Measurements from ENCODE around the gene LDLRAD2.
"Not testable (repeated sequence)": the region's sequence is repeated elsewhere in the genome, so short reads cannot be mapped to it uniquely, and the experiment has no call there.

LDLRAD2 gene

GRCh38 chr1:21823980-21824702 is 12.1 kb downstream of the LDLRAD2 start:
- no peak for DNase-seq (ENCODE audit: low spot score)

GRCh38 chr1:21824926-21825325 is 12.9 kb downstream of the LDLRAD2 start:
- DNase-seq (ENCODE audit: low spot score), result no peak

- no peak for DNase-seq (ENCODE audit: low spot score)
Observed at GRCh38 chr1:21825393-21825792, 13.3 kb downstream of the LDLRAD2 start.

- not testable (repeated sequence) for DNase-seq (ENCODE audit: low spot score)
Observed at GRCh38 chr1:21826694-21827093, 14.6 kb downstream of the LDLRAD2 start.

GRCh38 chr1:21827141-21827679 is 15.1 kb downstream of the LDLRAD2 start:
- no peak for DNase-seq (ENCODE audit: low spot score)

GRCh38 chr1:21828075-21828474 is 16.0 kb downstream of the LDLRAD2 start:
- no peak for DNase-seq (ENCODE audit: low spot score)

GRCh38 chr1:21828506-21829210 is 16.6 kb downstream of the LDLRAD2 start:
- no peak for DNase-seq (ENCODE audit: low spot score)

- no peak for DNase-seq (ENCODE audit: low spot score)
Observed at GRCh38 chr1:21829294-21829693, 17.2 kb downstream of the LDLRAD2 start.

- DNase-seq (ENCODE audit: low spot score), result no peak
Observed at GRCh38 chr1:21830792-21831453, 18.9 kb downstream of the LDLRAD2 start.

- DNase-seq (ENCODE audit: low spot score), result no peak
Observed at GRCh38 chr1:21831454-21831970, 19.4 kb downstream of the LDLRAD2 start.

- no peak for DNase-seq (ENCODE audit: low spot score)
Observed at GRCh38 chr1:21833392-21833976, 21.4 kb downstream of the LDLRAD2 start.

GRCh38 chr1:21834094-21834493 is 22.0 kb downstream of the LDLRAD2 start:
- DNase-seq (ENCODE audit: low spot score), result no peak

GRCh38 chr1:21834666-21835065 is 22.6 kb downstream of the LDLRAD2 start:
- no peak for DNase-seq (ENCODE audit: low spot score)

- no peak for DNase-seq (ENCODE audit: low spot score)
Observed at GRCh38 chr1:21836010-21836409, 23.9 kb downstream of the LDLRAD2 start.

- no peak for DNase-seq (ENCODE audit: low spot score)
Observed at GRCh38 chr1:21836729-21837128, 24.7 kb downstream of the LDLRAD2 start.

GRCh38 chr1:21837476-21837875 is 25.4 kb downstream of the LDLRAD2 start:
- DNase-seq (ENCODE audit: low spot score), result no peak

GRCh38 chr1:21838359-21839157 is 26.5 kb downstream of the LDLRAD2 start:
- DNase-seq (ENCODE audit: low spot score), result no peak

GRCh38 chr1:21839337-21840037 is 27.4 kb downstream of the LDLRAD2 start:
- DNase-seq (ENCODE audit: low spot score), result no peak

GRCh38 chr1:21840981-21841380 is 28.9 kb downstream of the LDLRAD2 start:
- no peak for DNase-seq (ENCODE audit: low spot score)

GRCh38 chr1:21841852-21842466 is 29.9 kb downstream of the LDLRAD2 start:
- DNase-seq (ENCODE audit: low spot score), result no peak

Data from AG08396 (cell line).